Endothelial cell of umbilical vein (primary cell): ENCODE results near the gene PCNX1. TPM values are rescaled to one million over a fixed set of nuclear protein-coding genes. Genes with fewer than 3 reads are reported as not detected.

Experiments
- BruUV-seq: library from RNA; stranded (reverse); fragments of 400-500 nt; replicated peaks from 2 replicates; lab custom pipeline; 2021; lab: Mats Ljungman, UMichigan
- CTCF ChIA-PET: fragments of 300-600, 350-600 bp; sonication (Branson Sonifier 250); formaldehyde crosslinking; loops from one replicate; lab custom pipeline; 2021; ENCODE audit warnings: antibody characterized with exemption, inconsistent platforms; lab: Charles Lee
- POLR2A ChIA-PET: fragments of 300-600, 350-600 bp; sonication (Branson Sonifier 250); formaldehyde crosslinking; loops from one replicate; lab custom pipeline; 2021; ENCODE audit warnings: antibody characterized with exemption, inconsistent platforms; lab: Charles Lee
- DNase-seq: peaks from one replicate; pipeline ENCODE4 v3.0.0-alpha.2; 2011; ENCODE audit warnings: low read depth, low spot score
- FAIRE-seq: peaks from 2 replicates; lab custom pipeline; 2011; peaks lifted over from hg19 to GRCh38; lab: Jason Lieb, UNC
- H2AFZ ChIP-seq: 2 replicates; pipeline ENCODE4 v1.6.0; 2012; ENCODE audit warnings: low read depth, low read length, control low read depth, inconsistent platforms
- H3K27ac ChIP-seq: 2 replicates; pipeline ENCODE4 v1.5.1; 2011; ENCODE audit warnings: low read depth, mild to moderate bottlenecking, control low read depth, low read length, moderate library complexity; ENCODE audit not compliant: insufficient read depth
- H3K27me3 ChIP-seq, 2 experiments: 2 replicates each; pipeline versions ENCODE4 v1.6.0 to v1.6.1; 2011; ENCODE audit warnings: low read length in 2 of 2, mixed read lengths in 1 of 2; ENCODE audit not compliant: control insufficient read depth in 2 of 2, insufficient read depth in 2 of 2
- H3K36me3 ChIP-seq, 2 experiments: 2 replicates in 1 of 2; 3 replicates in 1 of 2; pipeline ENCODE4 v1.5.1; 2011; ENCODE audit warnings: low read length in 2 of 2, mild to moderate bottlenecking in 1 of 2, moderate library complexity in 1 of 2; ENCODE audit not compliant: control insufficient read depth in 2 of 2, insufficient read depth in 2 of 2; ENCODE audit errors: extremely low read depth in 1 of 2
- H3K4me1 ChIP-seq: 3 replicates; pipeline ENCODE4 v1.5.1; 2011; ENCODE audit warnings: mild to moderate bottlenecking, low read length; ENCODE audit not compliant: control insufficient read depth, insufficient read depth; ENCODE audit errors: extremely low read depth
- H3K4me2 ChIP-seq: 2 replicates; pipeline ENCODE4 v1.6.1; 2011; ENCODE audit warnings: low read length, control low read depth, mixed read lengths; ENCODE audit not compliant: insufficient read depth
- H3K4me3 ChIP-seq, 3 experiments: fragments of 200-600 bp in 1 of 3; sonication (generic), shearing (Covaris generic) in 1 of 3; replicated peaks in 1 of 3; 2 replicates each; pipeline ENCODE4 v1.5.1; 2011 to 2016; ENCODE audit warnings: control low read depth in 3 of 3, low read length in 3 of 3, mild to moderate bottlenecking in 2 of 3, inconsistent platforms in 1 of 3, low read depth in 1 of 3, moderate library complexity in 1 of 3; ENCODE audit not compliant: insufficient read depth in 1 of 3
- H3K79me2 ChIP-seq: 2 replicates; pipeline ENCODE4 v1.6.0; 2012; ENCODE audit warnings: low read length, inconsistent platforms; ENCODE audit not compliant: control insufficient read depth, insufficient read depth
- H3K9ac ChIP-seq: replicated peaks from 2 replicates; pipeline ENCODE3; 2011; ENCODE audit warnings: low read length, control low read depth; ENCODE audit not compliant: insufficient read depth; ENCODE audit errors: extremely low read depth
- H3K9me1 ChIP-seq: replicated peaks from 3 replicates; pipeline ENCODE4 v1.6.0; 2011; ENCODE audit warnings: mild to moderate bottlenecking, low read length; ENCODE audit not compliant: control insufficient read depth, insufficient read depth; ENCODE audit errors: extremely low read depth
- H3K9me3 ChIP-seq: replicated peaks from 2 replicates; pipeline ENCODE4 v1.5.1; 2012; ENCODE audit warnings: low read length, inconsistent platforms; ENCODE audit not compliant: control insufficient read depth, insufficient read depth
- H4K20me1 ChIP-seq: replicated peaks from 2 replicates; pipeline ENCODE3; 2011; ENCODE audit warnings: mild to moderate bottlenecking, low read length; ENCODE audit not compliant: control insufficient read depth, insufficient read depth; ENCODE audit errors: extremely low read depth
- EZH2 ChIP-seq: IDR thresholded peaks from 2 replicates; pipeline ENCODE4 v1.6.1; 2012; ENCODE audit warnings: borderline replicate concordance, low read depth, mild to moderate bottlenecking, moderate library complexity, low read length, inconsistent platforms; ENCODE audit not compliant: severe bottlenecking
- FOS ChIP-seq: IDR thresholded peaks from 2 replicates; pipeline ENCODE4 v1.6.1; 2011; ENCODE audit warnings: mild to moderate bottlenecking, low read length, moderate library complexity, borderline replicate concordance; ENCODE audit not compliant: insufficient read depth
- GATA2 ChIP-seq: IDR thresholded peaks from 2 replicates; pipeline ENCODE4 v1.7.0; 2011; ENCODE audit warnings: low read depth, mild to moderate bottlenecking, moderate library complexity, mixed read lengths, low read length; ENCODE audit not compliant: insufficient read length, insufficient read depth
- JUN ChIP-seq: IDR thresholded peaks from 2 replicates; pipeline ENCODE4 v1.6.1; 2011; ENCODE audit warnings: borderline replicate concordance, low read depth; ENCODE audit not compliant: insufficient read length, insufficient read depth
- POLR2AphosphoS5 ChIP-seq: IDR thresholded peaks from 2 replicates; pipeline ENCODE4 v1.6.1; 2012; ENCODE audit warnings: low read depth, mild to moderate bottlenecking, control low read depth, low read length, moderate library complexity; ENCODE audit not compliant: insufficient read depth
- dilution Hi-C: fragments of 300-500 bp; cut with MboI; formaldehyde crosslinking; loops from one replicate; pipeline ENCODE4 v1.15.0; 2019; ENCODE audit warnings: low sequenced_read_pairs; ENCODE audit not compliant: extremely low pct_ligation_motif_present
- intact Hi-C: fragments of 100-400 bp; cut with micrococcal nuclease; formaldehyde crosslinking; loops from one replicate; pipeline ENCODE4 v1.10.0; 2022
- polyA plus RNA-seq, 4 experiments: library from polyadenylated mRNA; depleted of rRNA in 3 of 4; stranded (reverse) in 3 of 4; unstranded in 1 of 4; fragments of >200 nt; gene quantifications; 2 replicates each; pipeline versions ENCODE4 v1.2.1 to v1.2.3, GENCODE V29; 2011 to 2012; ENCODE audit warnings: missing spikeins in 1 of 4
- total RNA-seq: library from RNA; stranded (reverse); gene quantifications from 2 replicates; pipeline ENCODE4 v1.2.3, GENCODE V29; 2021
- TF ChIP-seq, protein P1 (sequence below), 2 donors: IDR thresholded peaks; 1 replicate in 1 of 2; 2 replicates in 1 of 2; pipeline ENCODE4 v1.5.1; 2011; ENCODE audit warnings: low read length in 2 of 2, mild to moderate bottlenecking in 2 of 2, moderate library complexity in 2 of 2, control low read depth in 1 of 2, inconsistent platforms in 1 of 2, low read depth in 1 of 2; ENCODE audit not compliant: insufficient read depth in 1 of 2; ENCODE audit errors: extremely low read depth in 1 of 2
- TF ChIP-seq, protein P2 (sequence below): IDR thresholded peaks from 2 replicates; pipeline ENCODE4 v1.6.1; 2011; ENCODE audit not compliant: insufficient read depth, insufficient read length

PCNX1 gene
- total and polyA plus RNA-seq, 2 donors (not counting 3 experiments of a cell fraction or from before 2014, with no cell fraction given) = 21.4 to 40.5 TPM

DNA sequence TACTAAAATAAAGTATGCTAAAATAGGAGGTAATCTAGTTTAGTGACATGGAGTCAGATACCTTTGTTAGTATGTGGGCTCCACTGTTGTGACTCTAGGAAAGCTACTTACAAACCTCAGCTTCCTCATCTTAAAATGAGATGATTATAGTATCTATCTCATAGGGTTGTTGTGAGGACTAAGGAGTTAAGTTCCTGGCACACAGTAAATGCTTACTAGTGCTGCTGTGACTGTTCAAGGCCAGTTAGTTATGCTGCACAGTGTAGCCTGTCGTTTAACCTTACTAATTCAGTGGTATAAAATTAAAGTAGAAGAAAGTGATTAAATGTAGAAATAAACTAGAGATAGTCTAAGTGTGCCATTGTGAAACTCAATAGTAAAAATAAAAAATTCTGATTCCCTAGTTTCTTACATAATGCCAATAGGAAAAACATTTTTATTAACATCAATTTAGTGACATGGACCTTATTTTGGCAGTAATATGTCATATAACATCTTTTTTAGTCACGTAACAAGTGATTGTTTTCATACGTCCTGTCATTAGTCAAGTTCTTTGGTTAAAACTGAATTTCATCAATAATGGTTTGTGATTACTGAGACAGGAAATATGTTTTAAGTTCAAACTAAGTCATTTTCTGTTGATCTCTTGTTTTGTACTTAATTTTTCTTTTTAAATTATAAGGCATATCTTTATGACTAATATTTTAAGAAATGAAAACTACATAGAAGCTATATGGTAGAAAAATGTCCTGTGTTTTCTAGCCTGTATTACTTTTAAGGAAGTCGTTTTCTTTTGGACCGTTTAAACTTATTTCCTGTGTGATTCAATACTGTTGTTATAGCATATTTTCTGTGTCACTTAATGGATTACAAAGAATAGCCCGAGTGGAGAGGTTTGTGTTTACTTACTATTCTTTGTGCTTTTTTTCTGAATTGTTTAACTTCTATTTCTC lies 74.0 kb downstream of the PCNX1 start:
- intact Hi-C loops (no loop called here), dilution Hi-C loops (no loop called here)
- DNase-seq (peak; percentile 65), FAIRE-seq (peak; percentile 68)
- Histone ChIP-seq H3K4me2 (peak overlapping the region; percentile 94), H4K20me1 (no peaks in the 10 kb centered on the region), H3K9ac (peak overlapping the region; percentile 37), H3K9me1 (no peaks in the 10 kb centered on the region), H3K4me1 (peaks cover 18% of the 10 kb centered on the region), H3K27ac (peak overlapping the region; percentile 18), H2AFZ (no peak overlapping the region), H3K36me3 (peaks cover 3 to 16% of the 10 kb centered on the region in 2 experiments), H3K79me2 (peaks cover 15% of the 10 kb centered on the region), H3K4me3 (peak overlapping the region in 2 of 3 experiments; percentile 10 to 37), H3K27me3 (no peaks in the 10 kb centered on the region), H3K9me3 (no peaks in the 10 kb centered on the region)
- CTCF ChIA-PET = interaction anchor here (1.2 to 3.4 kb wide), 7 partner anchors 8 to 771 kb away, joined by 3 to 18 read pairs (median 6); no protein-coding TSS in a partner anchor
- POLR2A ChIA-PET = no interaction called here
- BruUV-seq = TSS peak; percentile 50
- TF ChIP-seq FOS (peak; percentile 6), EZH2 (no peak)

DNA sequence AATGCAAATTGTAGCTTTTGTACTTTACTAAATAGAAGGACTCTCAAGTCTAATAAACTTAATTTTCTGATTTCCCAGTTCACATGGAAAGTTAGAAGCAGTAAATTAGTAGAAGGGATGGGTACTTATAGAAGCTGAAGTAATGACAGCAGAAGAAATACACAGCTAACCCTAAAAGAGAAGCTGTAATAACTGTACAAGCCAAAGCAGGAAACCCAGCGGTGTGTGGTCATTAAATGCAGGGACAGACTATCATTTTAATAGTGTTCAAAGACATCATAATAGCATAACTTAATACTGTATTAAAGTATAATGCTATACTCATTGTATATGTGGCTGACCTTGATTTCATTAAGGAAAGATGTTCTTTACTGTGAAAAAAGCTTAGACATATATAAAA lies 74.9 kb downstream of the PCNX1 start:
- FAIRE-seq = no peak
- dilution Hi-C loops = no loop called here
- POLR2A ChIA-PET = interaction anchor here (0.7 kb wide), 1 partner anchor 16 kb away, joined by 3 read pairs; no protein-coding TSS in a partner anchor

More for the DNA sequence above, 74.9 kb downstream of the PCNX1 start:
- DNase-seq = peak; percentile 31
- CTCF ChIA-PET = interaction anchor here (1.0 to 3.4 kb wide), 7 partner anchors 10 to 165 kb away, joined by 3 to 18 read pairs (median 4); partner anchors contain the start of gene PCNX1
- peaks cover 3 to 10% of the 10 kb centered on the region in 2 experiments for H3K36me3 ChIP-seq
- no peaks in the 10 kb centered on the region for H4K20me1 ChIP-seq
- peak overlapping the region; percentile 94 for H3K4me2 ChIP-seq
- H3K79me2 ChIP-seq = peaks cover 18% of the 10 kb centered on the region
- H3K9me1 ChIP-seq = no peaks in the 10 kb centered on the region
- peak overlapping the region; percentile 37 for H3K9ac ChIP-seq
- H3K27me3 ChIP-seq = no peaks in the 10 kb centered on the region
- H3K4me1 ChIP-seq = peaks cover 18% of the 10 kb centered on the region
- intact Hi-C loops = no loop called here
- BruUV-seq = no TSS peak
- TF ChIP-seq GATA2 (no peak), EZH2 (no peak), POLR2AphosphoS5 (no peak), JUN (no peak)
- TF ChIP-seq, protein P1, sequence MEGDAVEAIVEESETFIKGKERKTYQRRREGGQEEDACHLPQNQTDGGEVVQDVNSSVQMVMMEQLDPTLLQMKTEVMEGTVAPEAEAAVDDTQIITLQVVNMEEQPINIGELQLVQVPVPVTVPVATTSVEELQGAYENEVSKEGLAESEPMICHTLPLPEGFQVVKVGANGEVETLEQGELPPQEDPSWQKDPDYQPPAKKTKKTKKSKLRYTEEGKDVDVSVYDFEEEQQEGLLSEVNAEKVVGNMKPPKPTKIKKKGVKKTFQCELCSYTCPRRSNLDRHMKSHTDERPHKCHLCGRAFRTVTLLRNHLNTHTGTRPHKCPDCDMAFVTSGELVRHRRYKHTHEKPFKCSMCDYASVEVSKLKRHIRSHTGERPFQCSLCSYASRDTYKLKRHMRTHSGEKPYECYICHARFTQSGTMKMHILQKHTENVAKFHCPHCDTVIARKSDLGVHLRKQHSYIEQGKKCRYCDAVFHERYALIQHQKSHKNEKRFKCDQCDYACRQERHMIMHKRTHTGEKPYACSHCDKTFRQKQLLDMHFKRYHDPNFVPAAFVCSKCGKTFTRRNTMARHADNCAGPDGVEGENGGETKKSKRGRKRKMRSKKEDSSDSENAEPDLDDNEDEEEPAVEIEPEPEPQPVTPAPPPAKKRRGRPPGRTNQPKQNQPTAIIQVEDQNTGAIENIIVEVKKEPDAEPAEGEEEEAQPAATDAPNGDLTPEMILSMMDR (IDR thresholded peaks at IDR 0.05; ENCODE audit: extremely low read depth in 1 of 2, insufficient read depth in 1 of 2, low read depth in 1 of 2, low read length in 2 of 2) = no peak
- TF ChIP-seq, protein P2, sequence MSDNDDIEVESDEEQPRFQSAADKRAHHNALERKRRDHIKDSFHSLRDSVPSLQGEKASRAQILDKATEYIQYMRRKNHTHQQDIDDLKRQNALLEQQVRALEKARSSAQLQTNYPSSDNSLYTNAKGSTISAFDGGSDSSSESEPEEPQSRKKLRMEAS = no peak
- no peaks in the 10 kb centered on the region for H3K9me3 ChIP-seq
- H3K27ac ChIP-seq = peak overlapping the region; percentile 18
- H2AFZ ChIP-seq = no peak overlapping the region
- peak overlapping the region in 1 of 3 experiments; percentile 10 for H3K4me3 ChIP-seq
